ENCODE measurements around the gene NACC2. TPM values are rescaled to one million over a fixed set of nuclear protein-coding genes. Genes with fewer than 3 reads are reported as not detected.
A peak's percentile ranks its signal among the peaks of the same experiment; 100 is the strongest.
"Not testable (repeated sequence)": the region's sequence is repeated elsewhere in the genome, so short reads cannot be mapped to it uniquely, and the experiment has no call there.

NACC2 gene
- polyA plus RNA-seq, 4 donors, result 4.9 to 10.1 (median 8.0) TPM

GRCh38 chr9:136104488-136104800 lies 9.4 kb upstream of the NACC2 start:
- 10 to 48% (median 38%) methylated on average over 1 of the region's 1 CpG for WGBS, 3 donors
- peaks cover 0 to 33% (median 6%) of the 10 kb centered on the region in 3 donors for H3K4me1 ChIP-seq (ENCODE audit: control insufficient read depth in 3 of 3, insufficient read depth in 2 of 3, low read depth in 1 of 3, low read length in 2 of 3)
- H3K9me3 ChIP-seq (ENCODE audit: control insufficient read depth in 2 of 2, insufficient read depth in 1 of 2, low read depth in 1 of 2, low read length in 1 of 2), result no peaks in the 10 kb centered on the region
- H3K36me3 ChIP-seq (ENCODE audit: control insufficient read depth in 3 of 3, insufficient read depth in 2 of 3, low read depth in 1 of 3, low read length in 3 of 3), result no peaks in the 10 kb centered on the region
- FAIRE-seq, result no peak
- peaks cover 0 to 3% (median 0%) of the 10 kb centered on the region in 3 donors for H3K27me3 ChIP-seq (ENCODE audit: control insufficient read depth in 3 of 3, insufficient read depth in 3 of 3, low read length in 3 of 3)
- no peak overlapping the region for H3K27ac ChIP-seq (ENCODE audit: low read depth in 1 of 3, low read length in 2 of 3)
- no peak overlapping the region for H3K4me3 ChIP-seq (ENCODE audit: low read depth in 1 of 3, low read length in 3 of 3)
- DNase-seq, result no peak

GRCh38 chr9:136103651-136104487 lies 8.8 kb upstream of the NACC2 start:
- H3K27me3 ChIP-seq (ENCODE audit: control insufficient read depth in 3 of 3, insufficient read depth in 3 of 3, low read length in 3 of 3), result peaks cover 0 to 3% (median 0%) of the 10 kb centered on the region in 3 donors
- H3K4me3 ChIP-seq (ENCODE audit: low read depth in 1 of 3, low read length in 3 of 3), result no peak overlapping the region
- no peak for FAIRE-seq
- H3K9me3 ChIP-seq (ENCODE audit: control insufficient read depth in 2 of 2, insufficient read depth in 1 of 2, low read depth in 1 of 2, low read length in 1 of 2), result no peaks in the 10 kb centered on the region
- DNase-seq, result peak; percentile 50 to 59
- H3K4me1 ChIP-seq (ENCODE audit: control insufficient read depth in 3 of 3, insufficient read depth in 2 of 3, low read depth in 1 of 3, low read length in 2 of 3), result peaks cover 0 to 32% (median 4%) of the 10 kb centered on the region in 3 donors
- WGBS, 3 donors, result 15 to 52% (median 34%) methylated on average over 29 to 34 of the region's 34 CpGs
- H3K36me3 ChIP-seq (ENCODE audit: control insufficient read depth in 3 of 3, insufficient read depth in 2 of 3, low read depth in 1 of 3, low read length in 3 of 3), result no peaks in the 10 kb centered on the region
- H3K27ac ChIP-seq (ENCODE audit: low read depth in 1 of 3, low read length in 2 of 3), result no peak overlapping the region

GRCh38 chr9:136101615-136102074 lies 6.6 kb upstream of the NACC2 start:
- not testable (repeated sequence) for H3K4me3 ChIP-seq (ENCODE audit: low read depth in 1 of 3, low read length in 3 of 3); H3K36me3 ChIP-seq (ENCODE audit: control insufficient read depth in 3 of 3, insufficient read depth in 2 of 3, low read depth in 1 of 3, low read length in 3 of 3); DNase-seq; H3K27ac ChIP-seq (ENCODE audit: low read depth in 1 of 3, low read length in 2 of 3); FAIRE-seq; H3K9me3 ChIP-seq (ENCODE audit: control insufficient read depth in 2 of 2, insufficient read depth in 1 of 2, low read depth in 1 of 2, low read length in 1 of 2)
- 88 to 94% (median 91%) methylated on average over 9 to 14 of the region's 27 CpGs for WGBS, 3 donors
- H3K27me3 ChIP-seq (ENCODE audit: control insufficient read depth in 3 of 3, insufficient read depth in 3 of 3, low read length in 3 of 3), result peaks cover 0 to 12% (median 0%) of the 10 kb centered on the region in 3 donors
- H3K4me1 ChIP-seq (ENCODE audit: control insufficient read depth in 3 of 3, insufficient read depth in 2 of 3, low read depth in 1 of 3, low read length in 2 of 3), result peaks cover 0 to 19% (median 0%) of the 10 kb centered on the region in 3 donors

- no peaks in the 10 kb centered on the region for H3K9me3 ChIP-seq (ENCODE audit: control insufficient read depth in 2 of 2, insufficient read depth in 1 of 2, low read depth in 1 of 2, low read length in 1 of 2)
- peak in 1 of 2 donors; percentile 50 for DNase-seq
- H3K27ac ChIP-seq (ENCODE audit: low read depth in 1 of 3, low read length in 2 of 3), result no peak overlapping the region
- H3K4me1 ChIP-seq (ENCODE audit: control insufficient read depth in 3 of 3, insufficient read depth in 2 of 3, low read depth in 1 of 3, low read length in 2 of 3), result peaks cover 0 to 22% (median 0%) of the 10 kb centered on the region in 3 donors
- H3K27me3 ChIP-seq (ENCODE audit: control insufficient read depth in 3 of 3, insufficient read depth in 3 of 3, low read length in 3 of 3), result peaks cover 0 to 13% (median 0%) of the 10 kb centered on the region in 3 donors
- 48 to 66% (median 54%) methylated on average over 24 to 27 of the region's 30 CpGs for WGBS, 3 donors
- H3K36me3 ChIP-seq (ENCODE audit: control insufficient read depth in 3 of 3, insufficient read depth in 2 of 3, low read depth in 1 of 3, low read length in 3 of 3), result no peaks in the 10 kb centered on the region
- no peak for FAIRE-seq
- H3K4me3 ChIP-seq (ENCODE audit: low read depth in 1 of 3, low read length in 3 of 3), result no peak overlapping the region
These were observed 5.9 kb upstream of the NACC2 start for GRCh38 chr9:136100700-136101614.

GRCh38 chr9:136099542-136099941 lies 4.5 kb upstream of the NACC2 start:
- H3K27me3 ChIP-seq (ENCODE audit: control insufficient read depth in 3 of 3, insufficient read depth in 3 of 3, low read length in 3 of 3), result peaks cover 0 to 10% (median 0%) of the 10 kb centered on the region in 3 donors
- H3K9me3 ChIP-seq (ENCODE audit: control insufficient read depth in 2 of 2, insufficient read depth in 1 of 2, low read depth in 1 of 2, low read length in 1 of 2), result no peaks in the 10 kb centered on the region
- no peak overlapping the region for H3K4me3 ChIP-seq (ENCODE audit: low read depth in 1 of 3, low read length in 3 of 3)
- H3K4me1 ChIP-seq (ENCODE audit: control insufficient read depth in 3 of 3, insufficient read depth in 2 of 3, low read depth in 1 of 3, low read length in 2 of 3), result peaks cover 0 to 25% (median 0%) of the 10 kb centered on the region in 3 donors
- WGBS, 3 donors, result 53 to 72% (median 54%) methylated on average over 7 to 25 of the region's 25 CpGs
- H3K36me3 ChIP-seq (ENCODE audit: control insufficient read depth in 3 of 3, insufficient read depth in 2 of 3, low read depth in 1 of 3, low read length in 3 of 3), result no peaks in the 10 kb centered on the region
- FAIRE-seq (no peak), DNase-seq (no peak)
- no peak overlapping the region for H3K27ac ChIP-seq (ENCODE audit: low read depth in 1 of 3, low read length in 2 of 3)

- H3K4me1 ChIP-seq (ENCODE audit: control insufficient read depth in 3 of 3, insufficient read depth in 2 of 3, low read depth in 1 of 3, low read length in 2 of 3), result peaks cover 0 to 24% (median 0%) of the 10 kb centered on the region in 3 donors
- H3K36me3 ChIP-seq (ENCODE audit: control insufficient read depth in 3 of 3, insufficient read depth in 2 of 3, low read depth in 1 of 3, low read length in 3 of 3), result no peaks in the 10 kb centered on the region
- WGBS, 3 donors, result 24 to 50% (median 28%) methylated on average over 14 of the region's 14 CpGs
- FAIRE-seq (no peak), DNase-seq (no peak)
- no peak overlapping the region for H3K4me3 ChIP-seq (ENCODE audit: low read depth in 1 of 3, low read length in 3 of 3)
- no peaks in the 10 kb centered on the region for H3K9me3 ChIP-seq (ENCODE audit: control insufficient read depth in 2 of 2, insufficient read depth in 1 of 2, low read depth in 1 of 2, low read length in 1 of 2)
- H3K27me3 ChIP-seq (ENCODE audit: control insufficient read depth in 3 of 3, insufficient read depth in 3 of 3, low read length in 3 of 3), result peaks cover 0 to 10% (median 0%) of the 10 kb centered on the region in 3 donors
- H3K27ac ChIP-seq (ENCODE audit: low read depth in 1 of 3, low read length in 2 of 3), result no peak overlapping the region
These were observed 3.8 kb upstream of the NACC2 start for GRCh38 chr9:136098844-136099243.

- Histone ChIP-seq H3K4me1 (ENCODE audit: control insufficient read depth in 3 of 3, insufficient read depth in 2 of 3, low read depth in 1 of 3, low read length in 2 of 3) (peaks cover 0 to 23% (median 0%) of the 10 kb centered on the region in 3 donors), H3K9me3 (ENCODE audit: control insufficient read depth in 2 of 2, insufficient read depth in 1 of 2, low read depth in 1 of 2, low read length in 1 of 2) (no peaks in the 10 kb centered on the region), H3K4me3 (ENCODE audit: low read depth in 1 of 3, low read length in 3 of 3) (no peak overlapping the region), H3K36me3 (ENCODE audit: control insufficient read depth in 3 of 3, insufficient read depth in 2 of 3, low read depth in 1 of 3, low read length in 3 of 3) (peaks cover 0 to under 1% (median 0%) of the 10 kb centered on the region in 3 donors), H3K27me3 (ENCODE audit: control insufficient read depth in 3 of 3, insufficient read depth in 3 of 3, low read length in 3 of 3) (peaks cover 0 to 10% (median 0%) of the 10 kb centered on the region in 3 donors), H3K27ac (ENCODE audit: low read depth in 1 of 3, low read length in 2 of 3) (no peak overlapping the region)
- DNase-seq (no peak), FAIRE-seq (no peak)
- WGBS, 3 donors, result 74 to 84% (median 78%) methylated on average over 11 of the region's 11 CpGs
These were observed 3.1 kb upstream of the NACC2 start for GRCh38 chr9:136098210-136098609.

- H3K4me3 ChIP-seq (ENCODE audit: low read depth in 1 of 3, low read length in 3 of 3), result no peak overlapping the region
- peaks cover 0 to 36% (median 0%) of the 10 kb centered on the region in 3 donors for H3K4me1 ChIP-seq (ENCODE audit: control insufficient read depth in 3 of 3, insufficient read depth in 2 of 3, low read depth in 1 of 3, low read length in 2 of 3)
- no peak for FAIRE-seq
- H3K9me3 ChIP-seq (ENCODE audit: control insufficient read depth in 2 of 2, insufficient read depth in 1 of 2, low read depth in 1 of 2, low read length in 1 of 2), result no peaks in the 10 kb centered on the region
- peaks cover 0 to 10% (median 0%) of the 10 kb centered on the region in 3 donors for H3K27me3 ChIP-seq (ENCODE audit: control insufficient read depth in 3 of 3, insufficient read depth in 3 of 3, low read length in 3 of 3)
- peaks cover 0 to 17% (median 0%) of the 10 kb centered on the region in 3 donors for H3K36me3 ChIP-seq (ENCODE audit: control insufficient read depth in 3 of 3, insufficient read depth in 2 of 3, low read depth in 1 of 3, low read length in 3 of 3)
- WGBS, 3 donors, result 82 to 91% (median 85%) methylated on average over 5 of the region's 5 CpGs
- no peak for DNase-seq
- no peak overlapping the region for H3K27ac ChIP-seq (ENCODE audit: low read depth in 1 of 3, low read length in 2 of 3)
These were observed 1.5 kb upstream of the NACC2 start for GRCh38 chr9:136096505-136097001.
